HG03025 (cell line): ENCODE measurements around the gene TNFRSF1B.
A peak's percentile ranks its signal among the peaks of the same experiment; 100 is the strongest.
"Not testable (repeated sequence)": the region's sequence is repeated elsewhere in the genome, so short reads cannot be mapped to it uniquely, and the experiment has no call there.

ENCODE experiments used
- ATAC-seq: cut with Tn5 transposase; IDR thresholded peaks from one replicate; pipeline ENCODE4 v1.9.1; 2021; ENCODE audit warnings: mild to moderate bottlenecking, moderate library complexity; ENCODE audit not compliant: unreplicated experiment, low FRiP score

Gene TNFRSF1B

GRCh38 chr1:12208764-12209494, 42.1 kb downstream of the TNFRSF1B start:
- ATAC-seq: no peak

- no peak for ATAC-seq
These were observed 42.7 kb downstream of the TNFRSF1B start for GRCh38 chr1:12209495-12209832.

- no peak for ATAC-seq
These were observed 48.5 kb downstream of the TNFRSF1B start for GRCh38 chr1:12215118-12215961.

GRCh38 chr1:12219800-12220199, 53.0 kb downstream of the TNFRSF1B start:
- no peak for ATAC-seq

- no peak for ATAC-seq
These were observed 54.1 kb downstream of the TNFRSF1B start for GRCh38 chr1:12220890-12221289.

GRCh38 chr1:12222700-12223099, 55.9 kb downstream of the TNFRSF1B start:
- ATAC-seq: not testable (repeated sequence)

- ATAC-seq: not testable (repeated sequence)
These were observed 57.3 kb downstream of the TNFRSF1B start for GRCh38 chr1:12224092-12224491.

GRCh38 chr1:12228979-12229378, 62.2 kb downstream of the TNFRSF1B start:
- ATAC-seq: no peak

GRCh38 chr1:12229386-12229834, 62.6 kb downstream of the TNFRSF1B start:
- peak; percentile 6 for ATAC-seq

GRCh38 chr1:12229835-12230548, 63.2 kb downstream of the TNFRSF1B start, which contains the start of gene VPS13D:
TSS of gene VPS13D (plus strand) at chr1:12230030. CDS start at chr1:12234267, 4,237 bp downstream.
- ATAC-seq: peak; percentile 76

- ATAC-seq: no peak
These were observed 63.9 kb downstream of the TNFRSF1B start for GRCh38 chr1:12230549-12231275.

- no peak for ATAC-seq
These were observed 64.4 kb downstream of the TNFRSF1B start for GRCh38 chr1:12231276-12231595.

GRCh38 chr1:12232221-12232620, 65.4 kb downstream of the TNFRSF1B start:
- no peak for ATAC-seq

- no peak for ATAC-seq
These were observed 77.3 kb downstream of the TNFRSF1B start for GRCh38 chr1:12244078-12244477.

- ATAC-seq: no peak
These were observed 77.8 kb downstream of the TNFRSF1B start for GRCh38 chr1:12244585-12244984.

GRCh38 chr1:12245116-12245515, 78.3 kb downstream of the TNFRSF1B start:
- ATAC-seq: no peak

- no peak for ATAC-seq
These were observed 78.9 kb downstream of the TNFRSF1B start for GRCh38 chr1:12245733-12246132.

GRCh38 chr1:12246584-12246983, 79.8 kb downstream of the TNFRSF1B start:
- no peak for ATAC-seq

GRCh38 chr1:12249181-12249580, 82.4 kb downstream of the TNFRSF1B start:
- no peak for ATAC-seq

GRCh38 chr1:12249748-12250147, 83.0 kb downstream of the TNFRSF1B start:
- ATAC-seq: no peak
